Esophagus squamous epithelium (tissue), 5 donors: ENCODE results near the gene ANKRD1. TPM values are rescaled to one million over a fixed set of nuclear protein-coding genes. Genes with fewer than 3 reads are reported as not detected.

Source experiments
- DNase-seq: peaks from one replicate; lab custom pipeline; 2025; lab: John Stamatoyannopoulos, UW
- H3K27ac ChIP-seq, 4 donors: fragments of 200-600 bp; sonication (generic); one replicate each; pipeline ENCODE4 v1.5.1; 2016 to 2019; ENCODE audit warnings: mild to moderate bottlenecking in 1 of 4
- H3K27me3 ChIP-seq, 4 donors: fragments of 200-600 bp; sonication (generic); 1 replicate in 3 of 4; 2 replicates in 1 of 4; pipeline versions ENCODE4 v1.5.1 to v1.6.0; 2017 to 2021; ENCODE audit warnings: antibody characterized with exemption in 1 of 4
- H3K36me3 ChIP-seq, 3 donors: fragments of 200-600 bp; sonication (generic); one replicate each; pipeline ENCODE4 v1.5.1; 2016 to 2019
- H3K4me1 ChIP-seq, 3 donors: fragments of 200-600 bp; sonication (generic); one replicate each; pipeline ENCODE4 v1.5.1; 2017 to 2019
- H3K4me3 ChIP-seq, 4 donors: fragments of 200-600 bp; sonication (generic); 1 replicate in 3 of 4; 2 replicates in 1 of 4; pipeline ENCODE4 v1.5.1; 2016 to 2019; ENCODE audit warnings: mild to moderate bottlenecking in 2 of 4, moderate library complexity in 1 of 4
- H3K9me3 ChIP-seq, 3 donors: fragments of 200-600 bp; sonication (generic); one replicate each; pipeline ENCODE4 v1.5.1; 2016 to 2019
- POLR2A ChIP-seq, 4 donors: fragments of 450-650 bp; IDR thresholded peaks; one replicate each; pipeline ENCODE4 v1.6.1; 2017; ENCODE audit warnings: antibody characterized with exemption in 4 of 4, mild to moderate bottlenecking in 4 of 4, moderate library complexity in 3 of 4
- WGBS, 2 donors: methylation state at CpG; one replicate each; pipeline ENCODE4 v1.1.5; 2018; 5-methylcytosine and 5-hydroxymethylcytosine counted together
- intact Hi-C: fragments of 100-400 bp; cut with DNase I; formaldehyde crosslinking; loops from one replicate; pipeline ENCODE4 v1.15.0; 2022
- total RNA-seq, 4 donors: library from RNA; depleted of rRNA; stranded (reverse); fragments of >200 nt; gene quantifications; one replicate each; pipeline ENCODE4 v1.1.0, GENCODE V29; 2016
- TF ChIP-seq, protein P1 (sequence below), 6 experiments: fragments of 450-650 bp in 4 of 6; fragments of 200-600 bp in 2 of 6; sonication (generic) in 2 of 6; IDR thresholded peaks; one replicate each; pipeline ENCODE4 v1.5.1; 2016 to 2019; ENCODE audit warnings: antibody characterized with exemption in 6 of 6, mild to moderate bottlenecking in 4 of 6, moderate library complexity in 4 of 6
- donor health status: DM: yes; HTN: yes; CAD: no.

Gene ANKRD1
- total RNA-seq, 4 donors from 2014 or later: not detected

GRCh38 chr10:90893190-90893589, 27.7 kb downstream of the ANKRD1 start:
- Histone ChIP-seq H3K4me3 (no peak overlapping the region), H3K27ac (no peak overlapping the region), H3K36me3 (peaks cover 4 to 98% (median 9%) of the 10 kb centered on the region in 3 donors), H3K9me3 (no peaks in the 10 kb centered on the region), H3K27me3 (no peaks in the 10 kb centered on the region), H3K4me1 (no peaks in the 10 kb centered on the region)
- intact Hi-C loops: no loop called here
- TF ChIP-seq POLR2A (IDR thresholded peaks at IDR 0.05): no peak
- TF ChIP-seq, protein P1, sequence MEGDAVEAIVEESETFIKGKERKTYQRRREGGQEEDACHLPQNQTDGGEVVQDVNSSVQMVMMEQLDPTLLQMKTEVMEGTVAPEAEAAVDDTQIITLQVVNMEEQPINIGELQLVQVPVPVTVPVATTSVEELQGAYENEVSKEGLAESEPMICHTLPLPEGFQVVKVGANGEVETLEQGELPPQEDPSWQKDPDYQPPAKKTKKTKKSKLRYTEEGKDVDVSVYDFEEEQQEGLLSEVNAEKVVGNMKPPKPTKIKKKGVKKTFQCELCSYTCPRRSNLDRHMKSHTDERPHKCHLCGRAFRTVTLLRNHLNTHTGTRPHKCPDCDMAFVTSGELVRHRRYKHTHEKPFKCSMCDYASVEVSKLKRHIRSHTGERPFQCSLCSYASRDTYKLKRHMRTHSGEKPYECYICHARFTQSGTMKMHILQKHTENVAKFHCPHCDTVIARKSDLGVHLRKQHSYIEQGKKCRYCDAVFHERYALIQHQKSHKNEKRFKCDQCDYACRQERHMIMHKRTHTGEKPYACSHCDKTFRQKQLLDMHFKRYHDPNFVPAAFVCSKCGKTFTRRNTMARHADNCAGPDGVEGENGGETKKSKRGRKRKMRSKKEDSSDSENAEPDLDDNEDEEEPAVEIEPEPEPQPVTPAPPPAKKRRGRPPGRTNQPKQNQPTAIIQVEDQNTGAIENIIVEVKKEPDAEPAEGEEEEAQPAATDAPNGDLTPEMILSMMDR (IDR thresholded peaks at IDR 0.05): no peak
- no peak for DNase-seq
- 58 to 66% methylated on average over 3 of the region's 3 CpGs for WGBS, 2 donors

DNA sequence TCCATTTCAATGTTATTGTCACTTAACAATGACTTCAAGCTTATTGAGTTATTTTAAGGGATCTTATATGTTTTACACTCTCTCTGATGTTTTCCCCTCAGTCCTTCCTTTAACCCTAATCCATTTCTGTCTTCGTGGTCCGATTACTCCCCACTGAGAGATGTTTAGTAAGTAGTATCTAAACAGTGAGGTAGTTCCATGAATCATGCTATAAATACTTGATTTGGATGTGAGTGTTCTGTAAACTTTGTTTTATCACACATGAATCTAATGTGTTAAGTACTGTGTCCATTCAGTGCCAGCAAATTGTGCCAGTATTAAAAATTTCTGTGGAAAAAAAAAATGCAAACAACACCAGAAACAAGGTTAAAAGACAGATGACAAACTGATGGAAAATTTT, 30.5 kb downstream of the ANKRD1 start:
- H3K36me3 ChIP-seq: peaks cover 10 to 100% (median 28%) of the 10 kb centered on the region in 3 donors
- H3K4me3 ChIP-seq: no peak overlapping the region
- intact Hi-C loops: no loop called here
- no peak for DNase-seq
- 86 to 89% methylated on average over 2 of the region's 2 CpGs for WGBS, 2 donors
- H3K4me1 ChIP-seq: no peaks in the 10 kb centered on the region
- H3K27me3 ChIP-seq: no peaks in the 10 kb centered on the region
- H3K9me3 ChIP-seq: no peaks in the 10 kb centered on the region
- TF ChIP-seq, protein P1 (IDR thresholded peaks at IDR 0.05): no peak
- no peak overlapping the region for H3K27ac ChIP-seq

GRCh38 chr10:90889636-90890035, 31.3 kb downstream of the ANKRD1 start:
- Histone ChIP-seq H3K4me1 (no peaks in the 10 kb centered on the region), H3K9me3 (no peaks in the 10 kb centered on the region), H3K4me3 (no peak overlapping the region), H3K27me3 (no peaks in the 10 kb centered on the region), H3K27ac (no peak overlapping the region), H3K36me3 (peaks cover 10 to 100% (median 23%) of the 10 kb centered on the region in 3 donors)
- WGBS, 2 donors: 79 to 91% methylated on average over 1 of the region's 1 CpG
- DNase-seq: no peak
- intact Hi-C loops: no loop called here
- TF ChIP-seq POLR2A (IDR thresholded peaks at IDR 0.05): no peak
- TF ChIP-seq, protein P1 (IDR thresholded peaks at IDR 0.05): no peak

GRCh38 chr10:90888387-90888786, 32.5 kb downstream of the ANKRD1 start:
- intact Hi-C loops: no loop called here
- Histone ChIP-seq H3K27me3 (no peaks in the 10 kb centered on the region), H3K9me3 (no peaks in the 10 kb centered on the region), H3K27ac (peak overlapping the region in 1 of 4 donors; percentile 17), H3K4me3 (no peak overlapping the region), H3K4me1 (no peaks in the 10 kb centered on the region), H3K36me3 (peaks cover 10 to 99% (median 18%) of the 10 kb centered on the region in 3 donors)
- WGBS, 2 donors: 93 to 94% methylated on average over 6 of the region's 6 CpGs
- TF ChIP-seq, protein P1 (IDR thresholded peaks at IDR 0.05): no peak
- no peak for TF ChIP-seq POLR2A (IDR thresholded peaks at IDR 0.05)
- DNase-seq: no peak

DNA sequence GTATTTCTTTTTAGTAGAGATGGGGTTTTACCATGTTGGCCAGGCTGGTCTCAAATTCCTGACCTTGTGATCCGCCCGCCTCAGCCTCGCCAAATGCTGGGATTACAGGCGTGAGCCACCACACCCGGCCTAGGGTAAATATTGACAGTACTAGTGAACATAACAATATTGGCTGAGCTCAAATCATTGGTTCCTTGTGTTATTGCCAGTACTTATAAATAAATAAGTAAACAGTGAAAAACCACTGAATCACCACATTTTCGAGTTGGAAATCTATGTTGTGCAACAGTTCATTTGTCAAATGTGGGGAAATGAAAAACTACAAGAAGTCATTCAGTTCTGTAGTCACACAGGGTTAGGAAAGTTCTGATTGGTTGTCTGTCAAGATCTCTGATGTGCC, 33.3 kb downstream of the ANKRD1 start:
- no peak for DNase-seq
- TF ChIP-seq, protein P1 (IDR thresholded peaks at IDR 0.05): no peak
- no peak for TF ChIP-seq POLR2A (IDR thresholded peaks at IDR 0.05)
- intact Hi-C loops: no loop called here
- H3K27me3 ChIP-seq: no peaks in the 10 kb centered on the region
- no peaks in the 10 kb centered on the region for H3K4me1 ChIP-seq
- WGBS, 2 donors: 68 to 78% methylated on average over 6 of the region's 6 CpGs
- peaks cover 10 to 97% (median 18%) of the 10 kb centered on the region in 3 donors for H3K36me3 ChIP-seq
- no peaks in the 10 kb centered on the region for H3K9me3 ChIP-seq
- H3K4me3 ChIP-seq: no peak overlapping the region
- peak overlapping the region in 3 of 4 donors; percentile 17 to 44 (median 31) for H3K27ac ChIP-seq
